HepG2 (cell line): ENCODE results near the gene ANTKMT. TPM values are rescaled to one million over a fixed set of nuclear protein-coding genes. Genes with fewer than 3 reads are reported as not detected.

Source experiments
- ATAC-seq: fragments of 200-7000 bp; cut with Tn5 transposase; 3 replicates; pipeline ENCODE4 v1.9.1; 2020; ENCODE audit warnings: mild to moderate bottlenecking, moderate library complexity
- BruUV-seq: library from RNA; stranded (reverse); fragments of 400-500 nt; replicated peaks from 2 replicates; lab custom pipeline; 2021; lab: Mats Ljungman, UMichigan
- CTCF ChIA-PET: fragments of 300-600 bp; formaldehyde crosslinking; extraction: SDS; loops from one replicate; lab custom pipeline; 2021; ENCODE audit warnings: low total read pairs, inconsistent platforms, low intra/inter-chr PET ratio; lab: Yijun Ruan, JAX
- POLR2A ChIA-PET: fragments of 350-600 bp; sonication (Branson Sonifier 250); formaldehyde crosslinking; loops from one replicate; lab custom pipeline; 2020; ENCODE audit warnings: antibody characterized with exemption, inconsistent platforms; lab: Yijun Ruan, JAX
- DNase-seq: peaks from one replicate; pipeline ENCODE4 v3.0.0-alpha.2; 2015; ENCODE audit warnings: low spot score
- FAIRE-seq: peaks from 3 replicates; lab custom pipeline; 2011; peaks lifted over from hg19 to GRCh38; lab: Jason Lieb, UNC
- H2AFZ ChIP-seq: one replicate; pipeline ENCODE4 v1.6.1; 2011; ENCODE audit warnings: low read length, inconsistent platforms
- H3K27ac ChIP-seq: fragments of 300-600 bp; 3 replicates; pipeline ENCODE4 v1.8.0; 2011; ENCODE audit warnings: mixed run types, mild to moderate bottlenecking, mixed read lengths, low read length, inconsistent platforms; ENCODE audit not compliant: insufficient read depth; ENCODE audit errors: extremely low read length
- H3K27me3 ChIP-seq, 2 experiments: fragments of 200-600 bp in 1 of 2; 2 replicates in 1 of 2; 3 replicates in 1 of 2; pipeline versions ENCODE4 v1.6.0 to v1.8.0; 2011; ENCODE audit warnings: low read length in 2 of 2, mild to moderate bottlenecking in 2 of 2, moderate library complexity in 2 of 2, inconsistent platforms in 1 of 2; ENCODE audit not compliant: insufficient read depth in 2 of 2, control insufficient read depth in 1 of 2
- H3K36me3 ChIP-seq, 2 experiments: fragments of 200-600 bp in 1 of 2; replicated peaks in 1 of 2; 2 replicates in 1 of 2; 3 replicates in 1 of 2; pipeline versions ENCODE4 v1.5.1 to v1.8.0; 2011; ENCODE audit warnings: low read length in 2 of 2, inconsistent platforms in 1 of 2; ENCODE audit not compliant: insufficient read depth in 2 of 2, control insufficient read depth in 1 of 2
- H3K4me1 ChIP-seq: 2 replicates; pipeline ENCODE4 v1.5.1; 2012; ENCODE audit warnings: low read length, inconsistent platforms; ENCODE audit not compliant: insufficient read depth
- H3K4me2 ChIP-seq: 2 replicates; pipeline ENCODE4 v1.6.0; 2011; ENCODE audit warnings: low read depth, low read length, inconsistent platforms
- H3K4me3 ChIP-seq, 3 experiments: fragments of 200-600 bp in 1 of 3; sonication (generic), shearing (Covaris generic) in 1 of 3; replicated peaks in 1 of 3; 2 replicates each; pipeline ENCODE4 v1.5.1; 2011 to 2016; ENCODE audit warnings: low read length in 3 of 3, inconsistent platforms in 2 of 3, low read depth in 2 of 3, mild to moderate bottlenecking in 2 of 3, control low read depth in 1 of 3, mixed read lengths in 1 of 3; ENCODE audit not compliant: insufficient read depth in 1 of 3
- H3K79me2 ChIP-seq: one replicate; pipeline ENCODE4 v1.6.1; 2011; ENCODE audit warnings: low read length, inconsistent platforms; ENCODE audit not compliant: insufficient read depth
- H3K9ac ChIP-seq: 2 replicates; pipeline ENCODE4 v1.6.0; 2011; ENCODE audit warnings: mild to moderate bottlenecking, low read depth, low read length, inconsistent platforms; ENCODE audit not compliant: insufficient read depth
- H3K9me3 ChIP-seq: 2 replicates; pipeline ENCODE4 v1.5.1; 2012; ENCODE audit warnings: mild to moderate bottlenecking, low read length
- H4K20me1 ChIP-seq: 2 replicates; pipeline ENCODE4 v1.6.0; 2011; ENCODE audit warnings: inconsistent platforms, mild to moderate bottlenecking, low read length, moderate library complexity; ENCODE audit not compliant: insufficient read depth
- PHB2 ChIP-seq: fragments of 450-650 bp; IDR thresholded peaks from 2 replicates; pipeline ENCODE4 v1.6.1; 2018; ENCODE audit not compliant: partially characterized antibody
- REPIN1 ChIP-seq: sonication (generic); formaldehyde crosslinking; IDR thresholded peaks from 2 replicates; pipeline ENCODE4 v1.8.0; 2022; ENCODE audit warnings: missing genetic modification reagents, low read depth, mild to moderate bottlenecking, borderline replicate concordance
- REXO4 ChIP-seq: sonication (generic); formaldehyde crosslinking; IDR thresholded peaks from 2 replicates; pipeline ENCODE4 v1.8.0; 2022; ENCODE audit warnings: missing genetic modification reagents, mild to moderate bottlenecking, borderline replicate concordance
- TSC22D2 ChIP-seq: sonication (generic); formaldehyde crosslinking; IDR thresholded peaks from 2 replicates; pipeline ENCODE4 v1.5.1; 2020; ENCODE audit warnings: missing genetic modification reagents, mild to moderate bottlenecking, borderline replicate concordance
- ZBTB39 ChIP-seq: sonication (generic); formaldehyde crosslinking; IDR thresholded peaks from 2 replicates; pipeline ENCODE4 v1.5.0; 2020; ENCODE audit warnings: missing genetic modification reagents
- ZHX2 ChIP-seq, 2 experiments: sonication (generic) in 1 of 2; formaldehyde crosslinking in 1 of 2; IDR thresholded peaks; 2 replicates each; pipeline versions ENCODE4 v1.6.1 to v1.9.0; 2014 to 2022; ENCODE audit warnings: antibody characterized with exemption in 1 of 2, borderline replicate concordance in 1 of 2, inconsistent platforms in 1 of 2, low read depth in 1 of 2, missing genetic modification reagents in 1 of 2
- ZNF10 ChIP-seq: sonication (generic); formaldehyde crosslinking; IDR thresholded peaks from 2 replicates; pipeline ENCODE4 v1.4.0; 2020; ENCODE audit warnings: mild to moderate bottlenecking, low read depth, missing genetic modification reagents, borderline replicate concordance
- WGBS: methylation state at CpG from one replicate; pipeline ENCODE4 v1.1.6; 2017; ENCODE audit warnings: low lambda C conversion rate; 5-methylcytosine and 5-hydroxymethylcytosine counted together
- in situ Hi-C: cut with HindIII; loops from 2 replicates; pipeline ENCODE4 v1.10.0; 2017; ENCODE audit warnings: low pct_unique_long_range_greater_than_20kb; ENCODE audit not compliant: extremely low pct_ligation_motif_present
- intact Hi-C: fragments of 100-400 bp; cut with micrococcal nuclease; formaldehyde crosslinking; loops from one replicate; pipeline ENCODE4 v1.10.0; 2022; ENCODE audit not compliant: unreplicated experiment
- polyA plus RNA-seq, 8 experiments: library from polyadenylated mRNA; depleted of rRNA in 3 of 8; stranded (reverse) in 7 of 8; unstranded in 1 of 8; fragments of >200 nt; fragmentation: Illumina TruSeq in 4 of 8; extraction: Trizol in 4 of 8; gene quantifications; 2 replicates each; pipeline versions ENCODE4 v1.2.1 to v1.2.3, GENCODE V29; 2011 to 2016; ENCODE audit warnings: low read depth in 4 of 8, missing spikeins in 1 of 8, mixed read lengths in 1 of 8; ENCODE audit not compliant: insufficient read depth in 1 of 8
- total RNA-seq, 5 experiments: library from RNA; depleted of rRNA; stranded (reverse); fragments of >200 nt; fragmentation: Illumina TruSeq; extraction: Trizol; gene quantifications; 2 replicates each; pipeline ENCODE4 v1.2.3, GENCODE V29; 2016; ENCODE audit warnings: low read depth in 1 of 5

The ANTKMT gene
- total and polyA plus RNA-seq, 2 of the 13 experiments (the other 11 are each of a cell fraction or from before 2014, with no cell fraction given) = 7.5 to 47.8 TPM

GRCh38 chr16:767743-768235 lies 46.8 kb downstream of the ANTKMT start:
- H3K36me3 ChIP-seq = no peaks in the 10 kb centered on the region
- ATAC-seq (no peak), FAIRE-seq (no peak), DNase-seq (no peak)
- H4K20me1 ChIP-seq = no peaks in the 10 kb centered on the region
- 63% methylated on average over 38 of the region's 38 CpGs for WGBS
- H3K79me2 ChIP-seq = no peaks in the 10 kb centered on the region
- no peak overlapping the region for H3K4me3 ChIP-seq
- peaks cover 0 to 4% of the 10 kb centered on the region in 2 experiments; a peak in 2 of 5 replicates for H3K27me3 ChIP-seq
- POLR2A ChIA-PET = no interaction called here
- no peaks in the 10 kb centered on the region for H3K4me1 ChIP-seq
- H3K9me3 ChIP-seq = no peaks in the 10 kb centered on the region
- no peak for TF ChIP-seq PHB2
- no peak overlapping the region for H3K27ac ChIP-seq
- no TSS peak for BruUV-seq
- H2AFZ ChIP-seq = no peak overlapping the region
- H3K4me2 ChIP-seq = no peak overlapping the region
- intact Hi-C loops (no loop called here), in situ Hi-C loops (no loop called here)
- no peak overlapping the region for H3K9ac ChIP-seq
- CTCF ChIA-PET = no interaction called here

- no TSS peak for BruUV-seq
Observed at GRCh38 chr16:768428-768827, 47.5 kb downstream of the ANTKMT start.

More at GRCh38 chr16:768428-768827, 47.5 kb downstream of the ANTKMT start:
- H3K4me1 ChIP-seq = no peaks in the 10 kb centered on the region
- H3K9me3 ChIP-seq = no peaks in the 10 kb centered on the region
- ChIA-PET POLR2A (no interaction called here), CTCF (no interaction called here)
- DNase-seq (no peak), FAIRE-seq (no peak), ATAC-seq (peak; percentile 26)
- no peaks in the 10 kb centered on the region for H3K36me3 ChIP-seq
- WGBS = 60% methylated on average over 10 of the region's 21 CpGs
- H3K4me3 ChIP-seq = no peak overlapping the region
- intact Hi-C loops = no loop called here
- peaks cover 0 to 4% of the 10 kb centered on the region in 2 experiments; a peak in 2 of 5 replicates for H3K27me3 ChIP-seq
- in situ Hi-C loops = no loop called here
- no peaks in the 10 kb centered on the region for H4K20me1 ChIP-seq
- H2AFZ ChIP-seq = no peak overlapping the region
- H3K4me2 ChIP-seq = no peak overlapping the region
- H3K27ac ChIP-seq = no peak overlapping the region
- TF ChIP-seq TSC22D2 (no peak), ZHX2 (IDR thresholded peaks at IDR 0.05; ENCODE audit: low read depth) (no peak), ZHX2 (CRISPR knock-in tag; IDR thresholded peaks at IDR 0.05; ENCODE audit: borderline replicate concordance) (no peak), REPIN1 (CRISPR knock-in tag) (no peak), ZNF10 (CRISPR knock-in tag) (no peak), ZBTB39 (CRISPR knock-in tag) (no peak), REXO4 (no peak)
- H3K79me2 ChIP-seq = no peaks in the 10 kb centered on the region
- no peak overlapping the region for H3K9ac ChIP-seq
